Activated CD4-positive, alpha-beta T cell treated with anti-CD3 and anti-CD28 coated beads for 24 hours (primary cell): ENCODE data around the gene GSAP.

Experiments
- DNase-seq, 2 donors: peaks; one replicate each; pipeline ENCODE4 v3.0.0-alpha.2; 2020; ENCODE audit warnings: low read depth in 2 of 2

GSAP gene

DNA sequence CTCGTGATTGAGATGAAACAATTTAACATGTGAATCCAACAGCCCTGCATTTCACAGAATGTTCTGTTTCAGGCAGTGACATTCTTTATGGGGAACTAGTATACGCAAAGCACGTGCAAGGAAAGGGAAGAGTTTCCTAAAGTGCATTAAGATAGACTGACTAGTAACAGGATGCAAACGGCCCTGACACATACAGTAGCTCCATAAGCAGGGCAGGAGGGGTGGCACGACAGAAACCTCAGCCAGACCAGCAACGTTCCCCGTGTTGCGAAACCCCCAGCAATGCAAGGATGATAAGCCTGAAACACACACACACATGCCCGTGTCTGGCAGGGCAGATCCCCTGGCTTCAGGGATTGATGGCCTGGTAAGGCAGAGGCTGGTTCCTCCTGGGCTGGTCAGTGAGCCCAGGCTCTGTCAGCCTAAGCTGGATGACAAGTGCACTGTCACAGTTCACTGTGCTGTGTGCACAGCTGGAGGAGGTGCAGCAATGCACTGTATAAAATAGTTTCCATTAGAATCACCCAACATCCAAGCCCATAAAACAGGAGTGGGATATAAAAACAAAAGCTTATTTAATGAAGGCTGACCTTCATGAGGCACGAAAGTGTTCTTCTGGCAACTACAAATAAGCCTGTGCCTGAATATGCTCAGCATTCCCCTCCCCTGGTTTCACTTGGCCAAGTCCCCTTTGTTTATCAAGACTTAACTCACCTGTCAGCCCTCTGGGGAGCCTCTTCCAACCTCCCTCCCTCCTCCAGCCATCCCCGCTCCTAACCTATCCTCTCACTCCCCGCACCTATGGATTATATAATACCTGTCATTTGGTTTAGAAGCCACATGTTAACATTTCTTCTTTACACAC, 88.8 kb downstream of the GSAP start:
- no peak for DNase-seq

DNA sequence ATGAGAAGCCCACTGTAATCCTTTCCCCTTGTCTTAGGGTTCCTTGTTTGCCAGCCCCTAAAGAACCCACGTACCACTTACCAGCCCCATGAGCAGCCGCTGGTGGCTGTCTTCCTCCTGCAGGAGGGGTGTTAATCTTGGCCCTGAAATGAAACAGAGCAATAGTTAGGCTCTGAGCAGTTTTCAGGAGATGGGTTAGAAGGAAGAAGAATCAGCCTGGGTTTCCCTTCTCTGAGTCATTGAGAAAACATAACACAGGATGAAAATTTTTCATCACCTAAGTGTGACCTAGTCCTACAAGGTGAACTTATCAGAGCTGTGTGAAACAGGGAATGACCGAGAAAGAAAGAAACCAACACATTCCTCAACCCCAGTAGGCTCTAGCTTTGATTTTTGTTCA, 90.0 kb downstream of the GSAP start:
- no peak for DNase-seq

DNA sequence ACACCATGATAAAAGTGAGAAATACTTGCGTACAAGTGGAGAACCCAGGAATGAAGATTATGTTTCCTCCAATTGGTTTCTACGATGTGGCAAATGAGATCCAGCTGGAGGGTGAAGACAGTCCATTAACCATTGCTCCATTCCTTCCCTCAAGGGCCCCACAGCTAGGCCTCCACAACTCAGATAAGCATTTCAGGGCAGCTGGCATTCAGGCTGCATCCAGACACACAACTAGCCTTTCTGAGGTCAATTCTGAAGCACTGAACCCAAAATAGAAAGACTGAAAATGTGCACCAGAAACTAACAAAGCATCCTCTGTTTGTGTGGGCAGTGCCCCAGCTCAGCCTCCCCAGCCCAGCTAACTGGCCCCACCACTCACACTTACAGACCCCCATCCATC, 94.8 kb downstream of the GSAP start:
- DNase-seq = no peak

DNA sequence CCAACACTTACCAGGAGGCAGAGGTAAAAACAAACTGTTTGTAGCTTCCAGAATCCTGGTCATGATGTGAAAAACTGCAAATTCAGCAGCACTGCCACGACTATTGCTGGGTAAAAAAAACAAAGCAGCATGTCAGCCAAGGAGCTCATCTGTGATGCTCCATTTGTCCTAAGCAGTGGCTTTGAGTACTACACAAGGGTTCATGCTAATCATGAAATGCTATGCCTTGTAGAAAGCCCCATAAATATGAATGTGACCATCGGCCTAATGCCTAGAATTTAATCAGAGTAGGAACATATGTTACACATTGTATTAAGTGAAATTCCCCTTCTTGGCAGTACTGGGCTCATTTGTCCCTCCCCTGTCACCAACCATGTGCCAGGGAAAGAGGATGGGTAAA, 95.4 kb downstream of the GSAP start:
- no peak for DNase-seq

DNA sequence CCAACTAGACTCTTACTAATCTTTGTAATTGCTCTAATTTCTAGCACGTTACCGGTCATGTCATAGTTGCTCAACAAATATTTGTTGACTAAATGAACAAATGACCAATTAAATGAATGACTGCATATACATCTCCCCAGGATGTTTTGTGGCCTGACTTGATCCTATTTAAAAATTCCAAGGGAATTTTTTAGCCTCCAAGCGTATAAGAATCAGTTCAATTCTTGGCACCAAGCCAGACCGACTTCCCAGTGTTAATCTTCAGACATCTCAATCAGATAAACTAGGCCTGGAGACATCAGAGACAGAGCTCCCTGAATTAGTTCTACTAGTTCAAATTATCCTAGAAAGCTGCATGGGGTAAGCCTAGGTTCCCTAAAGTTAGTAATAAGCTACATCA, 96.0 kb downstream of the GSAP start:
- DNase-seq = no peak

DNA sequence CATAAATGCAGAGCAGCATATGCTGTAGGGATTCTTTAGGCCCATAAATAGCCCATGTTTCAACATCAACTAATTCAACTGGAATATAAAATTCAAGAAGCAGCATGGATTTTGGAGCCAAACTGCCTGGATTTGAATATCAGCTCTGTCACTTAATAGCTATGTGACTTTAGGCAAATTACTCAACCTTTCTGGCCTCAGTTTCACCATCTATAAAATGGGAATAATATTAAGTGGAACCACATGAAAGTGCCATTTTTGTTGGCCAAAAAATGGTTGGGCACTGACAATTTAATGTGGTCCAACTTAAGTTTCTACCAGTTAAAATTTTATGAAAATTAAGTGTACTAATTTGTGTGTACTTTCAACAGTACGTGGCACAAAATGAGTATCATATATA, 98.1 kb downstream of the GSAP start:
- DNase-seq = no peak

DNA sequence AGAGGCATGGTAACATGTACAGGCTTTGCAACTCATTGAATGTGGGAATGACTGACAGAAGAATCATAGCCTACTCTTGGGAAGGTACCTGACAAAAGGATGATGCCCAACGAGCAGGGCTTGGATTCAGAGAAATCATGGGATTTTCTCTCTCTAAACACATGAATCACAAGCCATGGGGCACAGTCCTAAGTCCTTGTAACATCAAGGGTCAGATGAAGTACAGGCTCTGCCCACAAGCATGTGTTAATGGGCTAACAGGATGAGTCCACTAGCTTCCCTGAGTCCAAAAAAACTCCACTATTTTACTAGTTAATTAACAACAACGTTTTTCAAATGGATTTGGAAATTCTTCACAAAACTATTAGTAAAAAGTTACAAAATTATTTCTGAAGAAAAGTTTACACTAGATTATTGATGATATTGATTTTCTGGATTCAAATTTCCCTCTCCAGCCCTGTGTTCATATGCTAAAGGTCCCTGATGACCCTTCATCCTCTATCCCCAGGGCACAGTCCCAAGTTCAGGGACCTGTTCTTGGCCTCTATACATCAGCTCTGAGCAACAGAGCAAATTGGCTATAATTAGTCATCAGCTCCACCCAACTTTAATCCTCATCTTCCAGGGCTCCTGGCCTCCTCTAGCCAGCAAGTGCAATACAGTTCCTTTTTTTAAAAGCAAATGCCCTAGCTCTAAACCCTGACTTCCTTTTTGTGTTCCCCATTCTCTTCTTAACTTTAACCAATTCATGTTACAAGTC, 99.8 kb downstream of the GSAP start:
- DNase-seq = no peak

DNA sequence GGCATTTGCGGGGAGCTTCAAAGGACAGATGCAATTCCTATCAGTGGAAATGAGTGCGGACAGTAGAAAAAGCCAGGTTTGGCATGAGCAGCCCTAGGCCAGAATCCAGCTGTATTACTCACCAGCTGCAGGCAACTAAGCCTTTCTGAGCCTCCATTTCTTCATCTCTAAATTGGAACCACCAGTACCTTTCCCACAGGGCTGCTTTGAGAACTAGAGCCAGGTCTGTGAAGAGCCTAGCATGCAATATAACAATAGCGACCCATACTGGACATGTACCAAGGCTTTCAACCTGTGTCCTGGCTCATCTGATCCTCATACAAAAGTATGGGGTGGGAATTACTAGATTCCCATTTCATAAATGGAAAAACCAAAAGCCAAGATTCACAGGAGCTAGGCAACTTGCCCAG, 101.0 kb downstream of the GSAP start:
- DNase-seq = no peak

DNA sequence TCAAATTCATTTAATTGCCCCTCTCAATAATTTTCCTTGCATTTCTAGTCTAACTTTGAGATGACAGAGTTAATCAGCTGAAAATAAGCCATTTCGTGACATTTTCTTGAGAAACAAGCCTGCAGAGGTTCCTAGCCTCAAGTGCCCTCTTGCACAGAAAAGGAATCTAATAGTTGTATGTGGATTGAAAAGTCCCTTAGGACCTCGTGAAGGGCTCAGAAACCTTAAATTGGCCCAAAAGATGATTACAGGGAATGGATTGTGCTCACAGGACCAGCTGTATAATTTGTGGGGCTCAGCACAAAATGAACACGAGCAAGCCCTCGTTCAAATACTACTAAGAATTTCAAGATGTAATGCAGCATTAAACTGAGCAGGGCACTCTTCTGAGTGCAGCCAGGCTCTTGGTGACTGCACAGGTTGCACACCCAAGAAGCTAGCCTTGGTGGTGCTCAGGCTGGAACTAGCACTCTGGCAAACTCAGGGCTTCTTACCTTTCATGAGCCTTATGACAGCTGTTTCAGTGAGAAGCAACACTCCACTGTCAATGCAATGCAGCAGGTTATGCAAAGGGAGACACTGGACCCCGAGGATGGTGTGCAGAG, 102.2 kb downstream of the GSAP start:
- DNase-seq = no peak

DNA sequence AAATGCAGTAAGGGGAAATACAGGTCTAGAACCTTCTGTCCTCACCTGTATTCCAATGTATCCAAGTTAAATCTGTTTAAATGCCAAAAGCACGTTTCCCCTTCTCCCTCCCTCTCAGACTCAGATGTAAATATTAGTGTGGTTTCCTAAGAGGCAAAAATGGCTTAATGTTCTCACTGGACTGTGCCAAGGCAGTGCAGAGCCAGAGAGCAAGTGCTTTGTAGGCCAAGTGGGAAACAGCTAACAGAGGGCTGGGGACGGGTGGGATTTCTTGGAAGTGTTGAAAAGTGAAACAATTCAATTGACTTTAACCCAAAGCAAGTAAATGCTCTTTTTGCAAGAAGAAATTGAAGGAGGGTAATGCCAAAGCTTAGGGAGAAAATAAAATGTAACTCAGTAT, 103.1 kb downstream of the GSAP start:
- no peak for DNase-seq

DNA sequence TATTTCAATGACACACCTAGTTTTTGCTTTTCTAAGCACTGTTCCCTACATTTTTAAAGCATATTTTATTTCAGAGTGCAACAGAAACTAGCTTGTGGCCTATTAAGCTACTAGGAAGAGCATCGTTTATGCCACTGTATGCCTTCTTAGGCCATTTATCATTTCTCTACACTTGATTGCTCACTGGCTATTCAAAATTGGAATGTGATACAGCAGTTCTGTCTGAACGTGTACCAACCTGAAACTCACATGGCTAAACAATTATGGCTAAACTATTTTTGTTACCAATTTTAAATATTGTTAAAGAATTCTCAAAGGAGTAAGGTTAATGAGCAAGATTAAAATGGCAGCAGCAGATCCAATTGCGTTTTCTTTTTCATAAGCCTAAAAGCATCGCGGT, 105.2 kb downstream of the GSAP start:
- no peak for DNase-seq

DNA sequence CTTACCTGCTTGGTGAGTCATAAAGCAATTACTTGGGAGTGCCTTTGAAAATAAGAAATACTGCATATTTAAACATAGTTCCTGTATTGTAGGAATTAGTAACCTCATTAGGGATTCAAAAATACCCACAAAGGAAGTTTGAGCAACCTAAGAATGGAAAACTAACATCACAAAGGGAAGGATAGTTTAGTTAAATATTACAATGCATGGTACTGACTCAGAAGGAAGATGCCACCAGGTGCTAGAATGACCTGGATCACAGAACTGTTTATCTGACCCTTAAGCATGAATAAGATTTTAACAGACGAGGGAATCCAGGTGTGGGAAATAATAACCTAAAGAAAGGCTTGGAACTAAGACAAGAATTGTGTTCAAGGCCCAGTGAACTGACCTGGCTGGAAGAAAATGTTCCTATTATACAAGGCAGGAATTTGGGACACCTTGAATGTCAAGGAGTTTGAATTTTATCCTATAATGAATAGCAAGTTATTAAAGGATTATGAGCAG, 106.4 kb downstream of the GSAP start:
- DNase-seq = no peak

DNA sequence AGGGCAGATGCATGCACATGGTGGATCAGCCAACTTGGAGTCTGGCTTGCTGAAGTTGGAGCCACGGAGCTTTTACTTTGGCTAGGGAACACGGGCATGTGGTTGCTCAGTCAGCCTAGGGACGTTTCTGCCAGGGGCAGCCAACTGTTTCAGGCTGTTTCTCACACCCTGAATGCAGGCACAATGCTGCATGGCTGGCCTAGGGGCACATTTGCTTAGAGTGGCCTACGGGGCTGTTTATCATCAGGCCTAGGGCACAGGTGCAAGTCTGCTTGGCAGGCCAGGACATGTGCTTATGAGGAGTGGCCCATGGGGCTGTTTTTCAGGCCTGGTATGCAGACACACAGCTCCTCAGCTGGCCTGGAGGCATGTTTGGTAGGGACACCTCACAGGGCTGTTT, 107.4 kb downstream of the GSAP start:
- DNase-seq = no peak

DNA sequence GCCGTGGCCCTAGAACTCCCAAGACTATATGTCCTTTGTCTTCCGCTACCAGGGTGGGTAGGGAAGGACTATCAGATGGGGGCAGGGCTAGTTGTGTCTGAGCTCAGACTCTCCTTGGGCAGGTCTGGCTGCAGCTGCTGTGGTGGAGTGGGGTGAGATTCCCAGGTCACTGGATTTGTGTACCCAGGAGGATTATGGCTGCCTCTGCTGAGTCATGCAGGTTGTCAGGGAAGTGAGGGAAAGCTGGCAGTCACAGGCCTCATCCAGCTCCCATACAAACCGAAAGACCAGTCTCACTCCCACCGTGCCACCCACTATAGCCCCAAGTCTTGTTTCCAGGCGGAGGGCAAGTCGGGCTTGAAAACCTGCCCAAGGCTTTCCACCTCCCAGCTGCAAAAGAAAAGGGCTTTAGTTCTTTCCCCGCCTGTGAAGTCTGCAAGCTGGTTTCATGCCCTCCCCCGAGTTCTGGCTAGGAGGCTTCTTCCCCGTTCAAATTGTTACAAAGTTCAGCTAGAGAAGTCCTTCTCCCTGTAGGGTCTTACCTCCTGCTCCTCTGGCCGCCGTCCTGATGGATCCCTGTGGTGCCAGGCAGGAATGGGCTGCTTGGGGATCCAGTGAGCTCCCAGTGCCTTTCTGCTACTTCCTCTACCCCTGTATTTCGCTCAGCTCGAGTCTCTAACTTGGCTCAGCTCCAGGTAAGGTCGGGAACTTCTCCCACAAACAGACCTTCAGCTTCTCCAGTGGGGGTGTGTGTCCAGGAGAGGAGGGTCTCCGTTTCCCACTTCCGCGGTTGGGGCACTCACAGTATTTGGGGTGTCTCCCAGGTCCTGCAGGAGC, 109.7 kb downstream of the GSAP start:
- DNase-seq = no peak

DNA sequence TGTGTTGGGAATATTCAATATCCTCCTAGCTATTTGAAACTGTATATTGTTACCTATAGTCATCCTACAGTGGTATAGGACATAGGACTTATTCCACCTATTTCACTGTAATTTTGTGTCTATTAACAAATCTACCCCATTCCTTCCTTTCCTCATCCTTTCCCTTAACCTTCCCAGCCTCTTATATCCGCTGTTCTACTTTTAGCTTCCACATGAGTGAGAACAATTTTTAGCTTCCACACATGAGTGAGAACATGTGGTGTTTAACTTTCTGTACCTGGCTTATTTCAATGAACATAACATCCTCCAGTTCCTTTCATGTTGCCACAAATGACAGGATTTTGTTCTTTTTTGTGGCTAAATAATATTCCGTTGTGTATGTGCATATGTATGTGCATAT, 120.6 kb downstream of the GSAP start:
- DNase-seq = no peak

DNA sequence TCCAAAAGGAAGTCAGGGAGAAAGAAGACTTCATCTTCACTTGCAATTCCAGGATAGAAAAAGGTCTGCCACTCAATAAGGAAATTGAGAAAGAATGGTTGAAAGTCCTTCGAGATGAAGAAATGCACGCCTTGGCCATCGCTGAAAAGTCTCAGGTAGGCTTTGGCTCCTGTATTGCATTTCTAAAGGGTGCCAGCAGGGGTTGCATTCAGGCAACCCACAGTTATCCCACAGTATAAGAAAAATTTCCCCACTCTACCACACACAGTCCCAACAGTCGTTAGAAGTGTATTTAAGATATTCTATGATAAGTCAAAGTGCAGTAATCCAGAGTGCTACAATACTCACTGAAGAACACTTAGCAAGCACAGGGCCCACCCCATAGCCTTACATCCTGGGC, 123.1 kb downstream of the GSAP start:
- no peak for DNase-seq

DNA sequence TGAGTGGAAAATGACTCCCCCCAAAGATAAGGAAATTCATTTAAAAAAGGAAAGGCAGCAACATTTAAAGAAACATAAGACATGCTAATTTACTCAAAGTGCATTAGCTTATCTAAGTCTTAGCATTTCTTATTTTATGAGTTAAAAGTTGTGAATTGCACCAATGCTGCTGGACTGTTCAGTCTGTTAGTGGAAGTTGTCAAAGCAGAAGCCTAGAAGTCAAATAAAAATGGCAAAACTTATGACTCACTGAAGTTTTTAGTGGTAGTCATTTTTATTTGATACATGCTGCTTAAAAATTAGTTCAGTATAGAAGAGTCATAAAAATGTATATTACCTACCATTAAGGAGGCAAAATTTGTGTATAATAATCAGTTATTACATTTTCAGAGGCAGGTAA, 125.7 kb downstream of the GSAP start:
- DNase-seq = no peak

DNA sequence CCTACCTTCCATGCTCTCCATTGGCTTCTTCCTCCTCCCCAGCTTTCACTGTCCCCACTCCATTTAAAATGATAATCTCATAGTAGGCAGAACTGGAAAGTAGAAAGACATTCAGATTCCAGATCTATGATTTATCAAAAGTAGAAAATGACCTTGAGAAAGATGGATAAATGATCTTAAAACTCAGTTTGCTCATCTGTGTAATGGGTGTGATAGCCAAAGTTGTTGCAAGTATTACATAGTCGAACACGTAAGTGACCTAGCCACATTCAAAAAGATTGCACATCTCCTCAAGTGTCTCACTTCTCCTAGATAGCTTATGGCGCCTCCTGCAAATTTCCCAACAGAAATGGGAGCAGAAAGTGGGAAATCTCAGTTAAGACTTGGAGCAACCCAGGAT, 126.8 kb downstream of the GSAP start:
- DNase-seq = no peak

DNA sequence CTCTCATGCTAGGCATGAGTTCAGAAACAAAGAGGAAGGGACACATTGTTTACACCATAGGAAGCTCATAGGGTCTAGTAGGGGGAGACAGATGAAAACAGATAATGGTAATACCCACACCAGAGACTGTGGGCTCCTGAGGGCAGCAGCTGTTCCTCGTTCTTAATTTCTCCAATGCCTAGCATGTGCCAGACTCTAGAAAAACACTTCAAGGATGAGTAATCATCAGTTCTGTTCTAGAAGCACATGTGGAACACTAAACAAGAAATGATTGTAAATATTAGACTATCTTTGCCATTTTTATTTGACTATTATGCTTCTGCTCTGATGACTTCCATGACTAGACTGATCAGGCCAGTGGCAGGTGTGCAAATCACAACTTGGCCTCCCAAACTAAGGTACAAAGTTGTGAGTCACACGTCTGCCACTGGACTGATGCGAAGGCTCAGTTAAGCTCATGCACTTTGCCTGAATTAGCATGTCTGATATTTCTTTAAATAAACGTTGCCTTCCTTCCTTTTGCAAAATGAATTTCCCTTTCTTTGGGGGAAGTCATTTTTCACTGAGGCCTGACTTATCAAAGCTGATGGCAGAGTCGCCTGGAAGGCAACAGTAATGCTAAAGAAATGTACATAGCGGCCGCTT, 127.4 kb downstream of the GSAP start:
- no peak for DNase-seq

DNA sequence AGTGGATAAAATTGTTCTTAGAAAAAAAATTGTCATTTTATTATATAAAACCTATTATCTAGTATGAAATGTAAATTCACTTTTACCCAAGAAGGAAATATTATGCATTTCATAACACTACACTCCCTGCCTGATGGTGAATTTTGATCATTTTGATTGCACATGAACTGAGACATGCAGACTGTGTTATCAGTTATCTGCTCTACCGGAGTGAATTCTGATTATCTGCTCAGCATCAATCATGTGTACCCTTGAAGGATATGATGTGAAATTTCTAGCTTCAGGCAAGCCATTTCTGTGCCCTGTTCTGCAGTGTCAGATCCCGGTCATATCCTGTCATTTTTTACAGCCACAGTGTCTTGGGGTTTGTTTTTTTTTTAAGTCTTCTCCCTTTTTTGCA, 131.5 kb downstream of the GSAP start:
- DNase-seq = no peak

DNA sequence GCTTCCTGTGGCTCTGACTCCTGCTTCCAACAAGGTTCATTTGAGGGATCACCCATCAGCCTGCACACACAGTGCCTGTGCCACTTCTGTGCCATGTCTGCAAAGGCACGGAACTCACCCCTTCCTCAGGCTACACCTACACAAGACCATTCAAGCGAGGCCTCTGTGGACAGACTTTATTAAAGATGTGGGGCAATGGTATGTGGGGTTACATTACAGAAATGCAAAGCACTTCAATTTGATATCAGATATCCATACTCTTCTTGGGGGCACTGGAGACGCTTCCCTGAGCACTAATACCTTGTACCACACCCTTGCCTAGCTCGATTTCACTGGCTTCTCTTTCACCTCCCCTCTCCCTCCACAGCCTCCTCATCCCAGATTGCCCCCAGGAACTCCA, 132.1 kb downstream of the GSAP start:
- DNase-seq = no peak
